ENCODE results near the gene SYCE1. TPM values are rescaled to one million over a fixed set of nuclear protein-coding genes. Genes with fewer than 3 reads are reported as not detected.
"Not testable (repeated sequence)": the region's sequence is repeated elsewhere in the genome, so short reads cannot be mapped to it uniquely, and the experiment has no call there.

SYCE1 gene
- 1 to 10 TPM; 2.1 to 2.3 TPM for total RNA-seq

- no peak within 1 kb of the TSS for H3K27ac Mint-ChIP-seq
- H3K4me3 Mint-ChIP-seq, result peak within 1 kb of the TSS; percentile 42
- H3K9me3 Mint-ChIP-seq, result peaks cover 4% of the 10 kb centered on the region
- peak; percentile 36 for ATAC-seq (ENCODE audit: low read depth)
- POLR2A ChIA-PET, result no interaction called here
- peaks cover 1% of the 10 kb centered on the region for H3K36me3 Mint-ChIP-seq
- H3K27me3 Mint-ChIP-seq, result peaks cover 4% of the 10 kb centered on the region
- H3K4me1 Mint-ChIP-seq, result no peaks in the 10 kb centered on the region
- peak; percentile 42 for DNase-seq
Observed at GRCh38 chr10:133565441-133566294, at the start of gene SYCE1. TSS of gene SYCE1 (minus strand) at chr10:133565583. CDS start at chr10:133565529, 54 bp downstream.

DNA sequence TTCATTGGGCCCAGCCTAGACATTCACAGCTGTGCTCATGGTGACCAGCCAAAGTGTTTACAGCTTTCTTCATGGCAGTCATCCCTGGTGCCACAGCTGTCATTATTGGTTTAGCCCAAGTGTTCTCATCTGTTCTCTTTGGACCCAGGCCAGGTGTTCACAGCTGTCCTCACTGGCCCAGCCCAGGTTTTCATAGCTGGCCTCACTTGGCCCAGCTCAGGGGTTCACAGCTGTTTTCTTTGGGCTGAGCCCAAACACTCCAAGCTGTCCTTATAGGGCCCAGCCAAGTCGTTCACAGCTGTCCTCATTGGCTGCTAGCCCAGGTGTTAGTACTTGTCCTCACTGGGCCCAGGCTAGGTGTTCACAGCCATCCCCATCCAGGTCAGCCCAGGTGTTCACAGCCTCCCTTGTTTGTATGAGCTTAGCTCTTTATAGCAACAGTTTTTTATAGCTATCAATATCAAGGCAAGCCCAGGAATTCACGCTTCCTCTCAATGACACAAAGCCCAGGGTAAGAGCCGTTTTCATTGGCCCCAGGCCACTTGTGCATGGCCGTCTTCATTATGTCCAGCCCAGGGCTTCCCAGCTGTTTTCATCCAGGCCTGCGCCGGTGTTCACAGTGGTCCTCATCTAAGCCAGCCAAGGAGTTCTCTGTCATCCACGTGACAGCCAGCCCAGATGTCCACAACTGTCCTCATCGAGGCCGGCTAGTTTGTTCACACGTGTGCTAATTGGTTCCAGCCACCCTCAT, 49.6 kb upstream of the SYCE1 start:
- Mint-ChIP-seq H3K27me3 (peaks cover 26% of the 10 kb centered on the region), H3K36me3 (no peaks in the 10 kb centered on the region), H3K4me3 (no peak overlapping the region), H3K4me1 (no peaks in the 10 kb centered on the region), H3K9me3 (no peaks in the 10 kb centered on the region), H3K27ac (no peak overlapping the region)
- ATAC-seq (ENCODE audit: low read depth) (no peak), DNase-seq (no peak)
- POLR2A ChIA-PET, result no interaction called here

GRCh38 chr10:133613699-133614098, 48.3 kb upstream of the SYCE1 start:
- Mint-ChIP-seq H3K4me1 (no peaks in the 10 kb centered on the region), H3K9me3 (no peaks in the 10 kb centered on the region), H3K27ac (no peak overlapping the region), H3K4me3 (no peak overlapping the region), H3K27me3 (peaks cover 28% of the 10 kb centered on the region), H3K36me3 (no peaks in the 10 kb centered on the region)
- ATAC-seq (ENCODE audit: low read depth), result no peak
- DNase-seq, result no peak
- POLR2A ChIA-PET, result no interaction called here

DNA sequence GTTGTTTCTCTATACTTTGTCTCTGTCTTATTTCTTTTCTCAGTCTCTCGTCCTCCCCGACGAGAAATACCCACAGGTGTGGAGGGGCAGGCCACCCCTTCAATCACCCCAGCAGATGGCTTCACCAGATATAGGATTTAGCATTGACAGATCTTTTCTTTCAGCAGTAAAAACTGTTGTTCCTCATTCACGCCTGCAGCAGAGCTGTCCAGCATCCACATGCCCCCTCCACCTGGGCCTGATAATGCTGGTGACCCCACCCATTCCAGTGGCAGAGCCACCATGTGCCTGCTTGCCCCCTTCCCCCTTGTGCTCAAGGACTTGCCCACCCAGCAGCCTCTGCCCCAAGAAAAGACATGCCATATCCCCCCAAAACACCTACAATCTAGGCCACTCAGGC, 45.7 kb upstream of the SYCE1 start:
- no peaks in the 10 kb centered on the region for H3K9me3 Mint-ChIP-seq
- peaks cover 48% of the 10 kb centered on the region for H3K27me3 Mint-ChIP-seq
- POLR2A ChIA-PET, result no interaction called here
- ATAC-seq (ENCODE audit: low read depth) (no peak), DNase-seq (no peak)
- H3K4me1 Mint-ChIP-seq, result peaks cover 3% of the 10 kb centered on the region
- H3K27ac Mint-ChIP-seq, result no peak overlapping the region
- no peaks in the 10 kb centered on the region for H3K36me3 Mint-ChIP-seq
- no peak overlapping the region for H3K4me3 Mint-ChIP-seq

DNA sequence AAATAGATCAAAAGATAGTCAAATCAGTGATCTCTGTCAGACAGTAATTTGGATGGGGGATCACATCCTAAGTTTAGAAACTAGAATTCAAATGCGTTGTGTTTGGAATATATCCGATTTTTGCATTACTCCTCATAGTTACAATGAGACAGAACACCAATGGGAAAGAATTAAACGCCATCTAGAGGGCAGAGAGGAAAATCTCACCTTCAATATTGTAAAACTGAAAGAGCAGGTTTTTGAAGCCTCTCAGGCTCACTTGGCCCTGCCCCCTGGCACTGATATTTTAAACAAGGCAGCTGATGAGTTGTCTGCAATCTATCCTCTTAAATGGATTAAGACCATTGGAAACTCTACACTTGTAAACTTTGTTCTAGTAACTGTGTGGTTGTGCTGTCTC, 43.5 kb upstream of the SYCE1 start:
- Mint-ChIP-seq H3K27me3 (peaks cover 54% of the 10 kb centered on the region), H3K27ac (no peak overlapping the region), H3K4me3 (no peak overlapping the region), H3K9me3 (no peaks in the 10 kb centered on the region), H3K36me3 (no peaks in the 10 kb centered on the region), H3K4me1 (peaks cover 3% of the 10 kb centered on the region)
- POLR2A ChIA-PET, result no interaction called here
- ATAC-seq (ENCODE audit: low read depth) (no peak), DNase-seq (no peak)

GRCh38 chr10:133603434-133603833, 38.1 kb upstream of the SYCE1 start:
- H3K36me3 Mint-ChIP-seq; DNase-seq; H3K4me1 Mint-ChIP-seq; POLR2A ChIA-PET; ATAC-seq (ENCODE audit: low read depth); H3K27ac Mint-ChIP-seq; H3K4me3 Mint-ChIP-seq; H3K9me3 Mint-ChIP-seq: not testable (repeated sequence)
- H3K27me3 Mint-ChIP-seq, result peaks cover 61% of the 10 kb centered on the region

DNA sequence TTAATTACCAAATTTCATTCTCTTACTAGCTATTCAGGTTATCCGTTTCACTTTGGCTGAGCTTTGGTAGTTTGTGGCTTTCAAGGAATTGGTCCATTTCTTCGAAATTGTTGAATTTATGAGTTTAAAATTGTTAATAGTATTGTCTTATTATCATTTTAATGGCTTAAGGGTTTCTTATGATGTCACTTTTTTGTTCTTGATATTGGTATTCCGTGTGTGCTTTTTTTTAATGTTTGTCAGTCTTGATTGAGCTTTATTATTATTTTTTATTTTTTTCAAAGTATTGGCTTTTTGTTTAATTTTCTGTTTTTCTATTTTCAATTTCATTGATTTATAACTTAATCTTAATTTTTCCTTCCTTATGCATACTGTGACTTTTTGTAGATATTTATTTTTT, 35.3 kb upstream of the SYCE1 start:
- POLR2A ChIA-PET, result no interaction called here
- no peak for DNase-seq
- H3K9me3 Mint-ChIP-seq, result no peaks in the 10 kb centered on the region
- H3K4me3 Mint-ChIP-seq, result no peak overlapping the region
- H3K27ac Mint-ChIP-seq, result no peak overlapping the region
- no peaks in the 10 kb centered on the region for H3K4me1 Mint-ChIP-seq
- H3K36me3 Mint-ChIP-seq, result no peaks in the 10 kb centered on the region
- no peak for ATAC-seq (ENCODE audit: low read depth)
- H3K27me3 Mint-ChIP-seq, result peaks cover 55% of the 10 kb centered on the region

DNA sequence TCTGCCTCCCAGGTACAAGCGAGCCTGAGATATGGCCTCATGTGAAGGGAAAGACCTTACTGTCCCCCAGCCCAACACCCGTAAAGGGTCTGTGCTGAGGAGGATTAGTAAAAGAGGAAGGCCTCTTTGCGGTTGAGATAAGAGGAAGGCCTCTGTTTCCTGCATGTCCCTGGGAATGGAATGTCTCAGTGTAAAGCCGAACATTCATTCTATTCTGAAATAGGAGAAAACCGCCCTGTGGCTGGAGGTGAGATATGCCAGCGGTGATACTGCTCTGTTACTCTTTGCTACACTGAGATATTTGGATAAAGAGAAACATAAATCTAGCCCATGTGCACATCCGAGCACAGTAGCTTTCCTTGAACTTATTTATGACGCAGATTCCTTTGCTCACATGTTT, 34.5 kb upstream of the SYCE1 start:
- peaks cover 59% of the 10 kb centered on the region for H3K27me3 Mint-ChIP-seq
- H3K9me3 Mint-ChIP-seq; H3K27ac Mint-ChIP-seq; POLR2A ChIA-PET; H3K4me1 Mint-ChIP-seq; H3K4me3 Mint-ChIP-seq; ATAC-seq (ENCODE audit: low read depth); DNase-seq; H3K36me3 Mint-ChIP-seq: not testable (repeated sequence)

- H3K27me3 Mint-ChIP-seq, result peaks cover 45% of the 10 kb centered on the region
- no peaks in the 10 kb centered on the region for H3K9me3 Mint-ChIP-seq
- no peak overlapping the region for H3K27ac Mint-ChIP-seq
- ATAC-seq (ENCODE audit: low read depth) (no peak), DNase-seq (no peak)
- H3K4me1 Mint-ChIP-seq, result no peaks in the 10 kb centered on the region
- H3K4me3 Mint-ChIP-seq, result no peak overlapping the region
- POLR2A ChIA-PET, result no interaction called here
- H3K36me3 Mint-ChIP-seq, result no peaks in the 10 kb centered on the region
Observed at GRCh38 chr10:133592716-133593115, 27.3 kb upstream of the SYCE1 start.

DNA sequence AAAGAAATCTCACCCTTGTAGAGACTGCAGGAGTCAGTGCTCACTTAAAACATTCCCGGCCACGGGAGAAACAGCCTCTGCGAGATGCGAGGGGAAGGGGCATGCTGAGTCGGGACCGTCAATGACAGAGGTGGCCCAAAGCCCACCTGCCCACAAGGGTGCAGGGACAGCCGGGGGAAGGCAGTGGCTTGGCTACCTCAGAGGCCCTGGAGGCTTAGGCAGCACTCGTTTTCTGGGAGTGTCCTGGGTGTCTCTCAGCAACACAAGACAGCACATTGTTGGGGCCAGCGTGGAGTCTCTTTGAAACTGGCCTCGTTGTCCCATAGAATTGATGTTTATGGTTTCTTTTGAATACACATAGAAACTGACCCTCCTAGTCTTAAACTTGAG, 25.6 kb upstream of the SYCE1 start:
- Mint-ChIP-seq H3K36me3 (no peaks in the 10 kb centered on the region), H3K9me3 (no peaks in the 10 kb centered on the region), H3K4me1 (no peaks in the 10 kb centered on the region), H3K27ac (no peak overlapping the region), H3K27me3 (peaks cover 37% of the 10 kb centered on the region), H3K4me3 (no peak overlapping the region)
- POLR2A ChIA-PET, result no interaction called here
- DNase-seq, result no peak
- ATAC-seq (ENCODE audit: low read depth), result no peak

GRCh38 chr10:133590226-133590969, 25.0 kb upstream of the SYCE1 start:
- no peak for ATAC-seq (ENCODE audit: low read depth)
- no peaks in the 10 kb centered on the region for H3K4me1 Mint-ChIP-seq
- H3K27ac Mint-ChIP-seq, result no peak overlapping the region
- no peaks in the 10 kb centered on the region for H3K36me3 Mint-ChIP-seq
- peaks cover 31% of the 10 kb centered on the region for H3K27me3 Mint-ChIP-seq
- no peak for DNase-seq
- no peaks in the 10 kb centered on the region for H3K9me3 Mint-ChIP-seq
- POLR2A ChIA-PET, result no interaction called here
- H3K4me3 Mint-ChIP-seq, result no peak overlapping the region

- POLR2A ChIA-PET; ATAC-seq (ENCODE audit: low read depth); H3K27ac Mint-ChIP-seq; H3K9me3 Mint-ChIP-seq; H3K27me3 Mint-ChIP-seq; DNase-seq; H3K36me3 Mint-ChIP-seq; H3K4me1 Mint-ChIP-seq; H3K4me3 Mint-ChIP-seq: not testable (repeated sequence)
Observed at GRCh38 chr10:133577037-133577436, 11.7 kb upstream of the SYCE1 start.

DNA sequence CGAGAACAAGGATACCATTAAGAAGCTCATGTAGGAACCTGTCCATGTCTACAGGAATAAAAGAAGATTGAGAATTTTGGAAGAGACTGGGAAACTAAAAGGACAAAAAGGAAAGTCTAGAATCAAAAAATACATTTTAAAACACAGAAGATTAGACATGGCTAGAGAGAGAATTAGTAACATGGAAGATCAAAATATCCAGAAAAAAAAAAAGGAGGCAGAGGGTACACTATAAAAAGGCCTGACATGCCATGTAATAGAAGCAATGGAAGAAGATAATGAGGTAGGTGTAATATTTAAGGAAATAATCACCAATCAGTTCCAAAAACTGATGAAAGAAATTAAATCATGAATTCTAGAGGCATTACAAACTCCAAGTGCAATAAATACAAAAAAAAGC, 8.1 kb upstream of the SYCE1 start:
- not testable (repeated sequence) for H3K27ac Mint-ChIP-seq; H3K36me3 Mint-ChIP-seq; H3K4me1 Mint-ChIP-seq; DNase-seq; H3K9me3 Mint-ChIP-seq; ATAC-seq (ENCODE audit: low read depth); H3K4me3 Mint-ChIP-seq
- peaks cover 10% of the 10 kb centered on the region for H3K27me3 Mint-ChIP-seq
- POLR2A ChIA-PET, result interaction anchor here (1.3 kb wide), 1 partner anchor 144 kb away, joined by 4 read pairs; no protein-coding TSS in a partner anchor
